Type B pancreatic cell (in vitro differentiated cells): ENCODE results near the gene PRRG2. TPM values are rescaled to one million over a fixed set of nuclear protein-coding genes. Genes with fewer than 3 reads are reported as not detected.
A peak's percentile ranks its signal among the peaks of the same experiment; 100 is the strongest.

Experiments used
- DNase-seq: peaks from one replicate; pipeline ENCODE4 v3.0.0; 2021; ENCODE audit warnings: mixed read lengths; ENCODE audit not compliant: unreplicated experiment; ENCODE audit errors: extremely low spot score
- H3K27ac Mint-ChIP-seq: 2 replicates; pipeline ENCODE4 v1.8.0; 2021; ENCODE audit warnings: mild to moderate bottlenecking, mixed read lengths
- H3K27me3 Mint-ChIP-seq: 2 replicates; pipeline ENCODE4 v1.8.0; 2021; ENCODE audit warnings: mixed read lengths
- H3K36me3 Mint-ChIP-seq: 2 replicates; pipeline ENCODE4 v1.8.0; 2021; ENCODE audit warnings: mixed read lengths
- H3K4me1 Mint-ChIP-seq: one replicate; pipeline ENCODE4 v1.8.0; 2021; ENCODE audit warnings: mixed read lengths; ENCODE audit not compliant: unreplicated experiment
- H3K4me3 Mint-ChIP-seq: 2 replicates; pipeline ENCODE4 v1.8.0; 2021; ENCODE audit warnings: mild to moderate bottlenecking, mixed read lengths
- H3K9me3 Mint-ChIP-seq: 2 replicates; pipeline ENCODE4 v1.8.0; 2021; ENCODE audit warnings: mixed read lengths
- CTCF ChIP-seq: fragments of 200-600 bp; sonication (generic); conservative IDR thresholded peaks from 2 replicates; pipeline ENCODE4 v1.5.0; 2021; ENCODE audit warnings: antibody characterized with exemption, mild to moderate bottlenecking
- total RNA-seq: library from RNA; stranded (reverse); gene quantifications from 2 replicates; pipeline ENCODE4 v1.2.1, GENCODE V29; 2021; ENCODE audit warnings: low replicate concordance

PRRG2 gene
- total RNA-seq, 1 donor from 2014 or later: 5.1 TPM

- no peaks in the 10 kb centered on the region for H3K27me3 Mint-ChIP-seq
- no peak for DNase-seq
- no peaks in the 10 kb centered on the region for H3K9me3 Mint-ChIP-seq
- H3K27ac Mint-ChIP-seq: peak overlapping the region; percentile 15
- TF ChIP-seq CTCF: no peak
- peaks cover 12% of the 10 kb centered on the region for H3K4me1 Mint-ChIP-seq
- H3K4me3 Mint-ChIP-seq: no peak overlapping the region
- peaks cover 15% of the 10 kb centered on the region for H3K36me3 Mint-ChIP-seq
Observed at GRCh38 chr19:49567861-49568441, 13.2 kb upstream of the PRRG2 start.

DNA sequence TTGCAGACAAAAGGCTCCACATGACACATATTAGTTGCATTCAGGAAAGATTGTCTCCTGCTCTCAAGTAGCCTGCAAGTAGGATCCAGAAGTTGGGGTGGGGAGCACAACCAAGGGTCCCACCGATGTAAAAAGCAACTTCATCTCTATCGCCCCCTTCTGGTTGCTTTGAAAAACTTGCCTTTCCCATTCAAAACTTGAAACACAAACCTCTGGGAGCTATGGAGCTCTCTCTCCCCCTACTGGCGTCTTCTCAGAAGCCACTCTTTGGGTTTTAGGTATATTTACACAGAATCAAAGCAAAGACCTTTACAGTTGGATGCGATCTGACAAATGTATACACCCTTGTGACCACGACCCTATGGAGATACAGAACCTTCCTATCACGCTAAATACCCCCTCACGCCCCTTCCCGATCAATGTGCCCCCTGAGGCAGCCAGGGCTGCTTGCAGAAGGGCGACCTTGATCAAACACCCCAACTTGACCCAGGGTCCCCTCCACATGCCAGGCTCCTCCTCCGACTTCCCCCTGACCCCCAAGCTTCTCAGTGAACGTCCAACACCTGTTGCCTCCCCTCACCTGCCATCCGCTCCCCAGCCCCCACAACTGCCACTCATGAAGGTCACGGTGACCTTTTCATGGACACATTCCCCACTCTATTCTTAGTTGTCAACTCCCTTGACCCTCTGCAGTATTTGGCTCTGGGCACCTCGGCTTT, 10.8 kb upstream of the PRRG2 start:
- peak overlapping the region; percentile 82 for H3K27ac Mint-ChIP-seq
- DNase-seq: no peak
- peaks cover 14% of the 10 kb centered on the region for H3K36me3 Mint-ChIP-seq
- H3K4me1 Mint-ChIP-seq: peaks cover 9% of the 10 kb centered on the region
- H3K27me3 Mint-ChIP-seq: no peaks in the 10 kb centered on the region
- peak; percentile 98 for TF ChIP-seq CTCF
- H3K4me3 Mint-ChIP-seq: peak overlapping the region; percentile 20
- no peaks in the 10 kb centered on the region for H3K9me3 Mint-ChIP-seq

GRCh38 chr19:49570997-49571676, 10.0 kb upstream of the PRRG2 start:
- no peak for DNase-seq
- TF ChIP-seq CTCF: no peak
- Mint-ChIP-seq H3K4me3 (no peak overlapping the region), H3K27me3 (no peaks in the 10 kb centered on the region), H3K9me3 (no peaks in the 10 kb centered on the region), H3K27ac (no peak overlapping the region), H3K36me3 (peaks cover 14% of the 10 kb centered on the region), H3K4me1 (peaks cover 9% of the 10 kb centered on the region)

GRCh38 chr19:49573009-49573408, 8.1 kb upstream of the PRRG2 start:
- DNase-seq: no peak
- Mint-ChIP-seq H3K36me3 (peaks cover 11% of the 10 kb centered on the region), H3K4me1 (peaks cover 13% of the 10 kb centered on the region), H3K9me3 (no peaks in the 10 kb centered on the region), H3K27ac (no peak overlapping the region), H3K27me3 (no peaks in the 10 kb centered on the region), H3K4me3 (no peak overlapping the region)
- no peak for TF ChIP-seq CTCF

- Mint-ChIP-seq H3K4me3 (no peak overlapping the region), H3K4me1 (peaks cover 13% of the 10 kb centered on the region), H3K36me3 (peaks cover 7% of the 10 kb centered on the region), H3K27ac (no peak overlapping the region), H3K9me3 (no peaks in the 10 kb centered on the region), H3K27me3 (no peaks in the 10 kb centered on the region)
- DNase-seq: no peak
- TF ChIP-seq CTCF: no peak
Observed at GRCh38 chr19:49573425-49573824, 7.7 kb upstream of the PRRG2 start.
